GM23338 (cell line): Measurements from ENCODE around the gene ETFB. TPM values are rescaled to one million over a fixed set of nuclear protein-coding genes. Genes with fewer than 3 reads are reported as not detected.

Source experiments
- ATAC-seq: fragments of 200-7000 bp; cut with Tn5 transposase; 3 replicates; pipeline ENCODE4 v1.9.1; 2020
- DNase-seq: peaks from one replicate; pipeline ENCODE4 v3.0.0-alpha.2; 2015; ENCODE audit warnings: low spot score
- H2AFZ ChIP-seq: fragments of 200-600 bp; sonication (generic); 2 replicates; pipeline ENCODE4 v1.8.0; 2016; ENCODE audit warnings: antibody characterized with exemption, mild to moderate bottlenecking, moderate library complexity
- H3F3A ChIP-seq: fragments of 200-600 bp; sonication (generic); replicated peaks from 2 replicates; pipeline ENCODE4 v1.8.0; 2017; ENCODE audit warnings: antibody characterized with exemption, mixed run types, low read depth
- H3K27ac ChIP-seq: fragments of 200-600 bp; sonication (generic); 2 replicates; pipeline ENCODE4 v1.6.1; 2016; ENCODE audit warnings: low read depth
- H3K27me3 ChIP-seq: fragments of 200-600 bp; sonication (generic); 2 replicates; pipeline ENCODE4 v1.8.0; 2016; ENCODE audit warnings: mild to moderate bottlenecking, mixed run types, moderate library complexity; ENCODE audit not compliant: insufficient read depth
- H3K36me3 ChIP-seq: fragments of 200-600 bp; sonication (generic); 2 replicates; pipeline ENCODE4 v1.8.0; 2016; ENCODE audit warnings: mild to moderate bottlenecking; ENCODE audit not compliant: insufficient read depth
- H3K4me1 ChIP-seq: fragments of 200-600 bp; sonication (generic); 2 replicates; pipeline ENCODE4 v1.8.0; 2016; ENCODE audit warnings: mild to moderate bottlenecking, moderate library complexity; ENCODE audit not compliant: insufficient read depth
- H3K4me2 ChIP-seq: fragments of 200-600 bp; sonication (generic); 2 replicates; pipeline ENCODE4 v1.7.1; 2017; ENCODE audit warnings: mixed run types
- H3K4me3 ChIP-seq: fragments of 200-600 bp; sonication (generic); 2 replicates; pipeline ENCODE4 v1.6.1; 2016; ENCODE audit warnings: mixed run types
- H3K79me2 ChIP-seq: fragments of 200-600 bp; sonication (generic); replicated peaks from 2 replicates; pipeline ENCODE4 v1.8.0; 2017; ENCODE audit warnings: mild to moderate bottlenecking; ENCODE audit not compliant: insufficient read depth
- H3K9me2 ChIP-seq: fragments of 200-600 bp; sonication (generic); 2 replicates; pipeline ENCODE4 v1.8.0; 2017; ENCODE audit not compliant: insufficient read depth
- H4K20me1 ChIP-seq: fragments of 200-600 bp; sonication (generic); replicated peaks from 2 replicates; pipeline ENCODE4 v1.8.0; 2017; ENCODE audit warnings: mild to moderate bottlenecking; ENCODE audit not compliant: insufficient read depth
- H3K27ac Mint-ChIP-seq: 2 replicates; pipeline ENCODE4 v1.8.0; 2020; ENCODE audit warnings: inconsistent platforms, mild to moderate bottlenecking, moderate library complexity, mixed read lengths
- H3K27me3 Mint-ChIP-seq: 3 replicates; pipeline ENCODE4 v1.8.0; 2022; ENCODE audit warnings: low read depth, mild to moderate bottlenecking, moderate library complexity, mixed read lengths, inconsistent platforms; ENCODE audit not compliant: insufficient read depth, poor library complexity
- H3K36me3 Mint-ChIP-seq: 3 replicates; pipeline ENCODE4 v1.8.0; 2021; ENCODE audit warnings: low read depth, mild to moderate bottlenecking, inconsistent platforms, moderate library complexity, mixed read lengths
- H3K4me1 Mint-ChIP-seq: 3 replicates; pipeline ENCODE4 v1.8.0; 2020; ENCODE audit warnings: mild to moderate bottlenecking, inconsistent platforms, mixed read lengths
- H3K4me3 Mint-ChIP-seq: 3 replicates; pipeline ENCODE4 v1.8.0; 2021; ENCODE audit warnings: moderate library complexity, mild to moderate bottlenecking, inconsistent platforms, mixed read lengths
- H3K9me3 Mint-ChIP-seq: 3 replicates; pipeline ENCODE4 v1.8.0; 2020; ENCODE audit warnings: moderate library complexity, mild to moderate bottlenecking, inconsistent platforms, mixed read lengths
- CREB1 ChIP-seq: fragments of 250-450 bp; sonication (Bioruptor Pico); IDR thresholded peaks from 2 replicates; pipeline ENCODE4 v1.5.0; 2020; ENCODE audit warnings: low read depth, mild to moderate bottlenecking, moderate library complexity
- CTCF ChIP-seq, 2 experiments: fragments of 200-600 bp in 1 of 2; sonication (generic) in 1 of 2; conservative IDR thresholded peaks; 2 replicates each; pipeline versions ENCODE4 v1.5.1 to v1.6.1; 2016 to 2017; ENCODE audit warnings: antibody characterized with exemption in 2 of 2, low read depth in 2 of 2, mild to moderate bottlenecking in 2 of 2, moderate library complexity in 1 of 2
- ETS1 ChIP-seq: IDR thresholded peaks from 2 replicates; pipeline ENCODE4 v1.6.1; 2016; ENCODE audit warnings: antibody characterized with exemption
- EZH2 ChIP-seq: fragments of 200-600 bp; sonication (generic); IDR thresholded peaks from one replicate; pipeline ENCODE4 v1.8.0; 2017; ENCODE audit warnings: antibody characterized with exemption, mild to moderate bottlenecking, low read depth; ENCODE audit not compliant: unreplicated experiment
- EZH2phosphoT487 ChIP-seq: fragments of 200-600 bp; sonication (generic); IDR thresholded peaks from one replicate; pipeline ENCODE4 v1.8.1; 2018; ENCODE audit warnings: antibody characterized with exemption; ENCODE audit not compliant: unreplicated experiment
- JUNB ChIP-seq: IDR thresholded peaks from one replicate; pipeline ENCODE4 v1.6.1; 2016; ENCODE audit warnings: antibody characterized with exemption; ENCODE audit not compliant: unreplicated experiment
- NANOG ChIP-seq: IDR thresholded peaks from 2 replicates; pipeline ENCODE4 v1.6.1; 2016; ENCODE audit warnings: antibody characterized with exemption, borderline replicate concordance
- POLR2AphosphoS5 ChIP-seq: IDR thresholded peaks from 2 replicates; pipeline ENCODE4 v1.6.1; 2016; ENCODE audit warnings: antibody characterized with exemption, low read depth
- REST ChIP-seq: IDR thresholded peaks from one replicate; pipeline ENCODE4 v1.6.1; 2018; ENCODE audit warnings: antibody characterized with exemption; ENCODE audit not compliant: unreplicated experiment
- STAT1 ChIP-seq: IDR thresholded peaks from one replicate; pipeline ENCODE4 v1.6.1; 2016; ENCODE audit warnings: antibody characterized with exemption; ENCODE audit not compliant: unreplicated experiment
- ZNF114 ChIP-seq: fragments of 250-450 bp; sonication (Bioruptor Pico); IDR thresholded peaks from 2 replicates; pipeline ENCODE4 v1.5.0; 2020; ENCODE audit warnings: mild to moderate bottlenecking, moderate library complexity
- ZNF331 ChIP-seq: fragments of 250-450 bp; sonication (Bioruptor Pico); IDR thresholded peaks from 2 replicates; pipeline ENCODE4 v1.5.0; 2020; ENCODE audit warnings: low read depth, mild to moderate bottlenecking, moderate library complexity
- ZNF462 ChIP-seq: fragments of 250-450 bp; sonication (Bioruptor Pico); IDR thresholded peaks from 2 replicates; pipeline ENCODE4 v1.5.0; 2020; ENCODE audit warnings: mild to moderate bottlenecking, moderate library complexity
- polyA plus RNA-seq: library from polyadenylated mRNA; unstranded; fragments of >200 nt; fragmentation: Nextera tagmentation; extraction: Ambion mirVana; gene quantifications from 2 replicates; pipeline ENCODE4 v1.2.1, GENCODE V29; 2016
- total RNA-seq: library from RNA; depleted of rRNA; stranded (reverse); fragments of >200 nt; shearing (Covaris generic); gene quantifications from 2 replicates; pipeline ENCODE4 v1.2.3, GENCODE V29; 2014

ETFB gene
- total and polyA plus RNA-seq, 2 experiments from 2014 or later: 37.3 to 63.4 TPM

- peaks cover 25% of the 10 kb centered on the region for H3K4me1 Mint-ChIP-seq
- Histone ChIP-seq H3K4me2 (no peak overlapping the region), H3K4me3 (no peak overlapping the region), H4K20me1 (no peaks in the 10 kb centered on the region), H3K79me2 (0 out of 2 replicates have a peak, but pooled peaks cover 4% of the 10 kb centered on the region), H3K4me1 (peaks cover 15% of the 10 kb centered on the region; the same call in 1 of the 2 replicates), H3K9me2 (no peaks in the 10 kb centered on the region), H3K27me3 (no peaks in the 10 kb centered on the region), H3K36me3 (no peaks in the 10 kb centered on the region), H2AFZ (no peak overlapping the region), H3K27ac (no peak overlapping the region), H3F3A (no peaks in the 10 kb centered on the region; the same call in 1 of the 2 replicates)
- TF ChIP-seq POLR2AphosphoS5 (no peak), JUNB (no peak), EZH2 (no peak), ZNF462 (CRISPR knock-in tag) (no peak), CREB1 (CRISPR knock-in tag) (no peak), ZNF331 (CRISPR knock-in tag) (no peak), STAT1 (no peak), ZNF114 (CRISPR knock-in tag) (no peak), EZH2phosphoT487 (no peak), REST (no peak), CTCF (conservative IDR thresholded peaks at IDR 0.05; ENCODE audit: low read depth in 2 of 2) (no peak), ETS1 (no peak), NANOG (no peak)
- H3K27ac Mint-ChIP-seq: no peak overlapping the region
- H3K36me3 Mint-ChIP-seq: no peaks in the 10 kb centered on the region; the same call in 2 of the 3 replicates
- H3K4me3 Mint-ChIP-seq: peak overlapping the region; percentile 21
- no peaks in the 10 kb centered on the region for H3K9me3 Mint-ChIP-seq
- H3K27me3 Mint-ChIP-seq: peaks cover 15% of the 10 kb centered on the region
- ATAC-seq (no peak), DNase-seq (no peak)
Observed at GRCh38 chr19:51364200-51365106, 1.7 kb downstream of the ETFB start.
